K562 (cell line): ENCODE results near the gene BAD. TPM values are rescaled to one million over a fixed set of nuclear protein-coding genes. Genes with fewer than 3 reads are reported as not detected.
A peak's percentile ranks its signal among the peaks of the same experiment; 100 is the strongest.

Experiments used
- ARID2 ChIP-seq: fragments of 450-650 bp; IDR thresholded peaks from 2 replicates; pipeline ENCODE4 v1.6.1; 2017; ENCODE audit warnings: antibody characterized with exemption, mild to moderate bottlenecking
- C11orf30 ChIP-seq: fragments of 450-650 bp; IDR thresholded peaks from 2 replicates; pipeline ENCODE4 v1.6.1; 2016; ENCODE audit warnings: low read depth, mild to moderate bottlenecking
- CBX8 ChIP-seq: fragments of 200-600 bp; sonication (generic); IDR thresholded peaks from 2 replicates; pipeline ENCODE4 v1.6.1; 2012; ENCODE audit warnings: borderline replicate concordance, mixed run types, low read depth, mild to moderate bottlenecking, moderate library complexity, mixed read lengths, low read length, control low read depth, inconsistent platforms; ENCODE audit not compliant: poor library complexity, severe bottlenecking; ENCODE audit errors: extremely low read depth
- DIDO1 ChIP-seq: fragments of 450-650 bp; IDR thresholded peaks from 2 replicates; pipeline ENCODE4 v1.6.1; 2016; ENCODE audit warnings: low read depth, missing biosample characterization, missing genetic modification characterization
- FOXJ2 ChIP-seq: fragments of 200-800 bp; sonication (Bioruptor generic); IDR thresholded peaks from 2 replicates; pipeline ENCODE4 v1.6.1; 2016; ENCODE audit warnings: missing genetic modification characterization, missing compliant biosample characterization
- MYNN ChIP-seq, 2 experiments: sonication (generic); formaldehyde crosslinking in 1 of 2; IDR thresholded peaks; 2 replicates each; pipeline versions ENCODE4 v1.5.0 to v1.6.1; 2016 to 2020; ENCODE audit warnings: antibody characterized with exemption in 1 of 2, missing genetic modification reagents in 1 of 2
- NCOA6 ChIP-seq: fragments of 450-650 bp; IDR thresholded peaks from 2 replicates; pipeline ENCODE4 v1.6.1; 2017; ENCODE audit warnings: mild to moderate bottlenecking
- NCOR1 ChIP-seq: fragments of 450-650 bp; IDR thresholded peaks from 2 replicates; pipeline ENCODE4 v1.6.1; 2016; ENCODE audit warnings: mild to moderate bottlenecking, moderate library complexity
- NR2F6 ChIP-seq: fragments of 450-650 bp; formaldehyde crosslinking; IDR thresholded peaks from 2 replicates; pipeline ENCODE4 v1.4.0; 2020; ENCODE audit warnings: mild to moderate bottlenecking
- POU5F1 ChIP-seq: fragments of 150-350 bp; IDR thresholded peaks from 2 replicates; pipeline ENCODE4 v1.6.1; 2014; ENCODE audit warnings: borderline replicate concordance, low read length, low read depth, mild to moderate bottlenecking; ENCODE audit not compliant: partially characterized antibody
- RBM15 ChIP-seq: fragments of 200-400 bp; formaldehyde crosslinking; IDR thresholded peaks from 2 replicates; pipeline ENCODE4 v1.6.1; 2018; ENCODE audit warnings: mild to moderate bottlenecking, low read length, moderate library complexity; ENCODE audit not compliant: insufficient read depth
- SMAD3 ChIP-seq: fragments of 450-650 bp; formaldehyde crosslinking; conservative IDR thresholded peaks from 2 replicates; pipeline ENCODE4 v1.4.0; 2020; ENCODE audit warnings: mild to moderate bottlenecking
- SPI1 ChIP-seq: IDR thresholded peaks from 2 replicates; pipeline ENCODE4 v1.6.1; 2011; ENCODE audit warnings: low read depth, low read length, control low read depth, borderline replicate concordance
- ZFP30 ChIP-seq: fragments of 250-450 bp; sonication (Bioruptor Pico); IDR thresholded peaks from 2 replicates; pipeline ENCODE4 v1.8.0; 2022; ENCODE audit warnings: moderate library complexity, mild to moderate bottlenecking, inconsistent platforms, borderline replicate concordance
- ZFPM2 ChIP-seq: fragments of 250-450 bp; sonication (Bioruptor Pico); IDR thresholded peaks from 2 replicates; pipeline ENCODE4 v1.5.1; 2022; ENCODE audit warnings: mild to moderate bottlenecking
- ZKSCAN8 ChIP-seq: fragments of 200-800 bp; sonication (Bioruptor generic); IDR thresholded peaks from 2 replicates; pipeline ENCODE4 v1.6.1; 2016; ENCODE audit warnings: missing genetic modification characterization, missing compliant biosample characterization
- ZNF282 ChIP-seq: sonication (generic); formaldehyde crosslinking; IDR thresholded peaks from 2 replicates; pipeline ENCODE4 v1.8.1; 2023; ENCODE audit warnings: missing genetic modification reagents
- ZNF311 ChIP-seq: fragments of 250-450 bp; sonication (Bioruptor Pico); IDR thresholded peaks from 2 replicates; pipeline ENCODE4 v1.4.0; 2020; ENCODE audit warnings: mild to moderate bottlenecking, moderate library complexity
- polyA plus RNA-seq, 8 experiments: library from polyadenylated mRNA; depleted of rRNA in 4 of 8; stranded (reverse) in 5 of 8; unstranded in 3 of 8; fragments of >200 nt; fragmentation: Nextera tagmentation in 2 of 8; fragmentation: Illumina TruSeq in 1 of 8; extraction: Ambion mirVana in 2 of 8; extraction: Trizol in 1 of 8; gene quantifications; 2 replicates each; pipeline versions ENCODE4 v1.2.1 to v1.2.3, GENCODE V29; 2011 to 2014; ENCODE audit warnings: inconsistent platforms in 1 of 8, missing spikeins in 1 of 8
- total RNA-seq, 7 experiments: library from RNA; depleted of rRNA in 6 of 7; stranded (reverse); fragments of >200 nt in 6 of 7; fragmentation: Illumina TruSeq in 2 of 7; extraction: Trizol in 2 of 7; gene quantifications; 2 replicates each; pipeline versions ENCODE4 v1.2.1 to v1.2.3, GENCODE V29; 2011 to 2021; ENCODE audit warnings: low replicate concordance in 1 of 7
- TF ChIP-seq, protein P1 (sequence below): fragments of 200-800 bp; sonication (Bioruptor generic); IDR thresholded peaks from 2 replicates; pipeline ENCODE4 v1.6.1; 2017; ENCODE audit warnings: missing genetic modification characterization, missing compliant biosample characterization
- TF ChIP-seq, protein P2 (sequence below): sonication (generic); IDR thresholded peaks from 2 replicates; pipeline ENCODE4 v1.6.1; 2016
- TF ChIP-seq, protein P3 (sequence below): IDR thresholded peaks from 2 replicates; pipeline ENCODE4 v1.6.1; 2011; ENCODE audit warnings: borderline replicate concordance, low read depth, mild to moderate bottlenecking, moderate library complexity, low read length; ENCODE audit not compliant: insufficient read depth, poor library complexity, severe bottlenecking
- TF ChIP-seq, protein P4 (sequence below): fragments of 450-650 bp; IDR thresholded peaks from 2 replicates; pipeline ENCODE4 v1.6.1; 2016

The BAD gene
- total and polyA plus RNA-seq, 9 of the 15 experiments (the other 6 are each of a cell fraction or from before 2014, with no cell fraction given): 0.61 to 45.6 (median 11.8) TPM

DNA sequence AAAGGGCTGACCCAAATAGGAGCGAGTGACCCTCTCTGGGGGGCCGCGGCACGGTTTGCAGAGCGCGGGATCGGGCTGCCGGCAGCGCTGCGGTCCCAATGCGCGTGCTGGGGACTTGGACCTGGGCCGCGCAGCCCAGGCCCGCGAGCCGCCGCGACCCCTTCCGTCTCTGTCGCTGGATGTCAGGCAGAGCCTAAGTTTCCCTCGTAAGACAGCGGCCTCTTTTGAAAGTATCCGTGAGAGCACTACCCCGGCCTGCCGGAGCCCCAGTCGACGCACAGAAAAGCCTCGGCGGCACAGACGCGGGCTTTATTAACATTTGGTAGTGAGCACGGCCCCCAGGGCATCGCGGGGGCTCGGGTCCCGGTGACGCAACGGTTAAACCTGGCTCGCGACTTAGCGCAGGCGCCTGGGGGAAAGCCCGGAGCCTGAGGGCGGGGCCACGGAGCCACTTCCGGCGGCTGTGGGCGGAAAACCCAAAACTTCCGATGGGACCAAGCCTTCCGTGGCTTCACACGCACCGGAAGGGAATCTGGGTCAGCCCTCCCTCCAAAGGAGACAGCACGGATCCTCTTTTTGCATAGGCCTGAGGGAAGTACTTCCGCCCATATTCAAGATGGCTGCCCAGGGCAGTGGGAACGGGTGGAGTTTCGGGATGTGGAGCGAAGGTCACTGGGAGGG, 14.8 kb downstream of the BAD start (continued):
- TF ChIP-seq, protein P1, sequence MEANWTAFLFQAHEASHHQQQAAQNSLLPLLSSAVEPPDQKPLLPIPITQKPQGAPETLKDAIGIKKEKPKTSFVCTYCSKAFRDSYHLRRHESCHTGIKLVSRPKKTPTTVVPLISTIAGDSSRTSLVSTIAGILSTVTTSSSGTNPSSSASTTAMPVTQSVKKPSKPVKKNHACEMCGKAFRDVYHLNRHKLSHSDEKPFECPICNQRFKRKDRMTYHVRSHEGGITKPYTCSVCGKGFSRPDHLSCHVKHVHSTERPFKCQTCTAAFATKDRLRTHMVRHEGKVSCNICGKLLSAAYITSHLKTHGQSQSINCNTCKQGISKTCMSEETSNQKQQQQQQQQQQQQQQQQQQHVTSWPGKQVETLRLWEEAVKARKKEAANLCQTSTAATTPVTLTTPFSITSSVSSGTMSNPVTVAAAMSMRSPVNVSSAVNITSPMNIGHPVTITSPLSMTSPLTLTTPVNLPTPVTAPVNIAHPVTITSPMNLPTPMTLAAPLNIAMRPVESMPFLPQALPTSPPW: peak; percentile 90
- 0 out of 2 replicates have a peak, but pooled peaks have one; percentile 77 for TF ChIP-seq ZFPM2 (CRISPR knock-in tag)
- 0 out of 2 replicates have a peak, but pooled peaks have one; percentile 7 for TF ChIP-seq MYNN (IDR thresholded peaks at IDR 0.05)
- TF ChIP-seq MYNN (CRISPR knock-in tag; IDR thresholded peaks at IDR 0.05): no peak
- TF ChIP-seq SPI1: peak; percentile 57; the same call in 1 of the 2 replicates
- TF ChIP-seq RBM15: no peak
- peak; percentile 88 for TF ChIP-seq POU5F1
- TF ChIP-seq ARID2: no peak
- no peak for TF ChIP-seq SMAD3 (CRISPR knock-in tag)
- TF ChIP-seq DIDO1 (tag): 0 out of 2 replicates have a peak, but pooled peaks have one; percentile 65
- TF ChIP-seq CBX8: no peak
- TF ChIP-seq C11orf30: peak; percentile 66; the same call in 1 of the 2 replicates
- TF ChIP-seq, protein P2, sequence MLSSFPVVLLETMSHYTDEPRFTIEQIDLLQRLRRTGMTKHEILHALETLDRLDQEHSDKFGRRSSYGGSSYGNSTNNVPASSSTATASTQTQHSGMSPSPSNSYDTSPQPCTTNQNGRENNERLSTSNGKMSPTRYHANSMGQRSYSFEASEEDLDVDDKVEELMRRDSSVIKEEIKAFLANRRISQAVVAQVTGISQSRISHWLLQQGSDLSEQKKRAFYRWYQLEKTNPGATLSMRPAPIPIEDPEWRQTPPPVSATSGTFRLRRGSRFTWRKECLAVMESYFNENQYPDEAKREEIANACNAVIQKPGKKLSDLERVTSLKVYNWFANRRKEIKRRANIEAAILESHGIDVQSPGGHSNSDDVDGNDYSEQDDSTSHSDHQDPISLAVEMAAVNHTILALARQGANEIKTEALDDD: 0 out of 2 replicates have a peak, but pooled peaks have one; percentile 11
- no peak for TF ChIP-seq ZNF311 (CRISPR knock-in tag)
- TF ChIP-seq ZKSCAN8: peak; percentile 57; the same call in 1 of the 2 replicates
- TF ChIP-seq, protein P3, sequence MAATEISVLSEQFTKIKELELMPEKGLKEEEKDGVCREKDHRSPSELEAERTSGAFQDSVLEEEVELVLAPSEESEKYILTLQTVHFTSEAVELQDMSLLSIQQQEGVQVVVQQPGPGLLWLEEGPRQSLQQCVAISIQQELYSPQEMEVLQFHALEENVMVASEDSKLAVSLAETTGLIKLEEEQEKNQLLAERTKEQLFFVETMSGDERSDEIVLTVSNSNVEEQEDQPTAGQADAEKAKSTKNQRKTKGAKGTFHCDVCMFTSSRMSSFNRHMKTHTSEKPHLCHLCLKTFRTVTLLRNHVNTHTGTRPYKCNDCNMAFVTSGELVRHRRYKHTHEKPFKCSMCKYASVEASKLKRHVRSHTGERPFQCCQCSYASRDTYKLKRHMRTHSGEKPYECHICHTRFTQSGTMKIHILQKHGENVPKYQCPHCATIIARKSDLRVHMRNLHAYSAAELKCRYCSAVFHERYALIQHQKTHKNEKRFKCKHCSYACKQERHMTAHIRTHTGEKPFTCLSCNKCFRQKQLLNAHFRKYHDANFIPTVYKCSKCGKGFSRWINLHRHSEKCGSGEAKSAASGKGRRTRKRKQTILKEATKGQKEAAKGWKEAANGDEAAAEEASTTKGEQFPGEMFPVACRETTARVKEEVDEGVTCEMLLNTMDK: no peak
- TF ChIP-seq NR2F6 (CRISPR knock-in tag): peak; percentile 69; the same call in 1 of the 2 replicates
- TF ChIP-seq FOXJ2 (tag): 0 out of 2 replicates have a peak, but pooled peaks have one; percentile 69
- peak; percentile 14; the same call in 1 of the 2 replicates for TF ChIP-seq NCOR1
- TF ChIP-seq, protein P4, sequence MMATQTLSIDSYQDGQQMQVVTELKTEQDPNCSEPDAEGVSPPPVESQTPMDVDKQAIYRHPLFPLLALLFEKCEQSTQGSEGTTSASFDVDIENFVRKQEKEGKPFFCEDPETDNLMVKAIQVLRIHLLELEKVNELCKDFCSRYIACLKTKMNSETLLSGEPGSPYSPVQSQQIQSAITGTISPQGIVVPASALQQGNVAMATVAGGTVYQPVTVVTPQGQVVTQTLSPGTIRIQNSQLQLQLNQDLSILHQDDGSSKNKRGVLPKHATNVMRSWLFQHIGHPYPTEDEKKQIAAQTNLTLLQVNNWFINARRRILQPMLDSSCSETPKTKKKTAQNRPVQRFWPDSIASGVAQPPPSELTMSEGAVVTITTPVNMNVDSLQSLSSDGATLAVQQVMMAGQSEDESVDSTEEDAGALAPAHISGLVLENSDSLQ: peak; percentile 74
- peak; percentile 70; the same call in 1 of the 2 replicates for TF ChIP-seq ZNF282 (CRISPR knock-in tag)
- no peak for TF ChIP-seq NCOA6
- TF ChIP-seq ZFP30 (CRISPR knock-in tag): peak; percentile 60; the same call in 1 of the 2 replicates
